Measurements from ENCODE around the gene LDAH.

Gene LDAH

DNA sequence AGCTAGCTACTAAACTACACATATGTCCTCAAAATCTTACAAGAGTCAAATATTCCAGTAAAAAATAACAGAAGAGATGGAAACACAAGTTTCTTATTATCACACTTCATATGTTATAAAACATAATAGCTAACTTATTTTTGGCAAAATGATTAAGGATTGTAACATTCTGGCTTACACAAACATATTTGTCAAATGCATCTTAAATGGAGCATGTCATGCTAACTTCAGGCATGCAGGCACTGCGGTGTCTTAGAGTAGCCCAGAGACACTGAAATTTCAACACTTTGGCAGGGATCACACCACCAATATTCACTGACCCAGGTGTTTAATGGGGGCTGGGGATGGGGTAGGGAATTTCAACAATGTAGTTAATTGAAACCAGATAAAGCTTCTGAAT is 51.6 kb downstream of the LDAH start:
- DNase-seq, result no peak

DNA sequence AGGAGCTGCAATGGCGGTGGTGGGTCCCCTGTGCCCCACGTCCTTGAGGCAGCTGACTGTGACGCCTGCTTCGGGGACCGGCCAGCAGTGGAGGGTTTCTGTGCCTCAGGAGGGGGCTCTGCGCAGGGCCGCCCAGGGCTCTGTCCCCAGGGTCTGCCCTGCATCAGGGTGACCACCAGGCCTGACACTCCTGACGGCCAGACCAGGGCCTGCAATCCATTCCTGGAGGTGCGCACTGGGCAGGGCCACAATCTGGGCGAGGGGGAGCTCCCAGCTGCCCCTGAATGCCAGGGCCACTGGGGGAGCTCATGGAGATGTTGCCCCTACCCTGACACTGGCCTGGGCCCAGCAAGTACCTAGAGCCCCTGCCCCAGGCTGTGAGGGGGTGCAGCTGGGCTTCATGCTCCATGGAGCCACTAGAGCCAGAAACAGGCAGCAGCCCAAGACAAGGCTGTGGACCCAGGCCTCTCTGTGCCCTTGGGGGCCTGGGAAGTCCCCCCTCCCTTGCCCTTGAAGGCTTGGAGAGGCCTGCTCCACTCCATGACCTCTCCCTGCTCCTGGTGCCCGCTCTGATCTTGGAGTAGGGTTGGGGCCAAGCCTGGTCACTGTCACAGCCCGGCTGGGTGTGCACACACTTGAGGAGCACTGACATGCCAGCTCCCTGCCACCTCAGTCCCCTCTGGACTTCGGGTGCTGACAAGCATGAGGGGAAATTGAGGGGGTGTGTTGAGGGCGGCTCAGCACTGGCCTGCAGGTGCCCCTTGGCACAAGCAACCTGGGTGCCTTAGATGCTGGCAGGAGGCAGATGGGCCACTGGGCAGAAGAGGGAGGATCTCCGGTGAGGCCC is 55.9 kb downstream of the LDAH start:
- no peak for DNase-seq

DNA sequence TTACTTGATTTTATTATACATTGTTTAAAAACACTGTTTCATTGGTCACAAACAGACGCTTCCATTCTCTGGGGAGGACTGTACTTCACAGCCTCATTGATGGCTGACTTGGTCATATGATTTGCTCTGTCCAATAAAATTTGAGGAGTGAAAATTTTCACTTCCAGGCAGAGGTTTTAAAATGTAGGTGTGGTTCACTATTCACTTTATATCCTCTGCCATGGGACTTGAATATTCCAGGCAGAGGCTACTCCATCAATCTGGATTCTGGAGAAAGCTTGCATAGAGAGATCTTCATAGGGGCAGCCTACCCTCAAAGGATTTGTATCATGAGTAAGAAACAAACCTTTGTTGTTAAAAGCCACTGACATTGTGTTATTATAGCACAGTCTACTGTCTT is 56.7 kb downstream of the LDAH start:
- no peak for DNase-seq

DNA sequence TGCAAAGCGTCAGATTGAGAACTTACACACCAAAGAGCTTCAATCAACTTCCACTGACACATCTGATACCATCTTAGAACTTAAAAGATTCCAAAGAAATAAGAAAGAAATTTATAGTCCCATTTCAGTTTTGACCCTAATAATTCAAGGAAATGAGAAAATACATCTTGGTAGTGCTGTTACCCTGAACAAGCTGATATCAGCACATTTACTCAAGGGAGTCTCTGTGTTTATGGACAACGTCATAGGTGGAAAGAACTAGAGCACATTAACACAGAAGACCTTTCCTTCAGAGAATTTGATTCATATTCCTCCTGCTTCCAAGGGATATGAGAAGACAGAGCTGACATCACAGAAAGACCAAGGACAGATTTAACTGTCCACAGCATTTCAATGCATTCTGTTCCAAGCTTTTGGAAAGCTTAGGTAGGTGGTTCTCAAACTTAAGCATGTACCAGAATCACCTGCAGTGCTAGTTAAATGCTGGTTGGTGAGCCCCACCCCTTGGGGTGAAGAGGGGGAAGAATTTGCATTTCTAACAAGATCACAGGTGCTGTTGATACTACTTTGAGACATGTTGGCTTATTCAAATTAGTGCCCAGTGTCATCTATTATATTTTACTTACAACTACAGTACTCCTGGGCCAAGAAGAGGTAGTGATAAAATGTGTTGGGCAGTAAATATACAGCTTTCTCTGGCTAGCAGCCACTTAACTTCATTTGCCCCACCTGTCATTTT is 59.8 kb downstream of the LDAH start:
- no peak for DNase-seq

DNA sequence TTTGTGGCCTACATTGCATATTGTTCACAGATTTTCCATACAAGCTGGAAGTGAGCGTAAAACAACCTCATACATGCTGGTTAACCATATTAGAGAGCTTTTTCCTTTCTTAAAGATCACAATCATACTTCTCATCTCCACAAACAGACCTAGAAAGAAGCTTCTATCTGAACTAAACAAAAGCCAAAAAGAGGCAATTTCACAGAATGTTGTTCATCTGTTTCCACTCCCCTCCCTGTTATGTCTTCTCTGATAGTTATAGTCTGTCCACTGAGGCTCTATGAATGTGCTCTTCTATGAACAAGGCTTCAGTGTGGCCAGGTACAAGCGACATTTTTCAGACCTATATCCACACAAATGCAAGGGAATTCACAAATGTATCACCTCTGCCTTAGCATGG is 63.4 kb downstream of the LDAH start:
- DNase-seq, result no peak

DNA sequence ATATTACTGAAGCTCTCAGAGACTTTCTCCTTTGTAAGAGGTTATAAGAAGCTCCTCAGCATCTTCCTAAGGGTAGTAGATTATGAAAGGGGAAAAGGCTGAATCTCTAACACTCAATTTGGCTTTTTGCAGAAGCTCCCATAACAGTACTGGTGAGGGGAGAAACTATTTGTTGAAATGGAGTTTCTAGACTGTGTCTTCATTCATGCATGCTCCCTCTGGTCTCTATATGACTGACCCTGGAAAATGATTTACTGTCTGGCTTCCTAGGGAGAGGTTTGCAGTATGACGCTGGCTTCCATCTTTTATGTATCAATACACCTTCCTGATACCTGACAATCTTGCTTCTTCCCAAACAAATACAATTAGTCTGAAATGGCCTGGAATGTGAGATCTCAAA is 63.9 kb downstream of the LDAH start:
- DNase-seq, result no peak

DNA sequence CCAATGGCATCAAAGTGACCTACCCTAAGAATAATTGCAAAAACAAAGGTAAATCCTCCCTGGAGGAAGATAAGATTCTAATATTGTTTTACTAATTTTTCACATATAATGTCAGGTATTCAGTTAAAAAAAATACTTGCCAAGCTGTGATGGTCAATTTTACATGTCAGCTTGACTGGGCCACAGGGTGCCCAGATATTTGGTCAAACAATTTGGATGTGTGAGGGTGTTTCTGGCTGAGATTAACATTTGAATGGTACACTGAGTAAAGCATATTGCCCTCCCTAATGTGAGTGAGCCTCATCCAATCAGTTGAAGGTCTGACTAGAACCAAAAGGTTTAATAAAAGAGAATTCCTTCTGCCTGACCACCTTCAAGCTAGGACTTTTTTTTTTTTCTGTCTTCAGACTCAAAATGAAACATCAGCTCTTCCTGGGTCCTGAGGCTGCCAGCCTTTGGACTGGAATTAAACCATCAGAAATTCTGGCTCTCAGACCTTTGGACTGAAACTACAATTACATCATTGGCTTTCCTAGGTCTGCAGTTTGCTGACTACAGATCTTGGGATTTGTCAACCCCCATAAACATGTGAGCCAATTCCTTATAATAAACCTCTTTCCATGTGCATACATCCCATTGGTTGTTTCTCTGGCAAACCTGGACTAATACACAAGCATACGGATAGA is 65.4 kb downstream of the LDAH start:
- no peak for DNase-seq

DNA sequence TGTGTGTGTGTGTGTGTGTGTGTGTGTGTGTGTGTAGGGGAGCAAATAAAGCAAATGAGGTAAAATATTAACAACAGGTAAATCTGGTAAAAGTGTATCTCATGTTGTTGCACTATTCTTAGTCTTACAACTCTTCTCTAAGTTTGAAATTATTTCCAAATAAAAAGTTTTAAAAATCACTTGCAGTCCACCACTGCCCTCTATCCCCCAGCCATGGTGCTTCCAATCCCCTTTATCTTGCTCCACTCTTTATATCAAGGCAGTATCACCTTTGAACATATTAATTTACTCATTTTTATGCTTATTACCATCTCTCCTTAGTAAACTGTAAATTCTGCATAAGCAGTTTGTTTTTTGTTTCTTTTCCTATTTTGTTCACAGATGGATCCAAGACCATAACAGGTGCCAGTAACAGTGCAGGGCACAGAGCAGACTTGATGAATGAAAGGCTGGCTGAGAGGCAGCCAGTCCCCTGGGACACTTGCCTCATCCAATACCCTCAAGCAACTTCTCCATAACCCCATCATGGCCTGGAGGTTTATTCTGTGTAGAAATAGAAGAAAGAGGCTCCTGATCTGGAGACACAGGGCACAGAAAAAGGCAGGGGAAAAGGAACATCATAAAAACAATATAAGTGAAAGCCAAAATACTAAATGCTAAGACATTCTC is 67.6 kb downstream of the LDAH start:
- no peak for DNase-seq

DNA sequence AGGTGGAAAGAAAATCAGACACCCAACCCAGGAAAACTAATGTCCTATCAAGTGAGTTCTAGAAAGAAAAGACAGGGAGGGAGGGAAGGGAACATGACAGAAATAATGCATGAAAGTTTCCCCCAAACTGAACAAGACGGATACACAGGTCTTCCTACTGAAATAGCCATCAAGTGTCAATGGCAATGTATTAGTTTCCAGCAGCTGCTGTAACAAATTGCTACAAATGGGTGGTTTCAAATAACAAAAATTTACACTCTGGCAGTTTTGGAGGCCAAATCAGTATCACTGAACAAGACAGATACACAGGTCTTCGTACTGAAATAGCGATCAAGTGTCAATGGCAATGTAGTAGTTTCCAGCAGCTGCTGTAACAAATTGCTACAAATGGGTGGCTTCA is 70.6 kb downstream of the LDAH start:
- no peak for DNase-seq

DNA sequence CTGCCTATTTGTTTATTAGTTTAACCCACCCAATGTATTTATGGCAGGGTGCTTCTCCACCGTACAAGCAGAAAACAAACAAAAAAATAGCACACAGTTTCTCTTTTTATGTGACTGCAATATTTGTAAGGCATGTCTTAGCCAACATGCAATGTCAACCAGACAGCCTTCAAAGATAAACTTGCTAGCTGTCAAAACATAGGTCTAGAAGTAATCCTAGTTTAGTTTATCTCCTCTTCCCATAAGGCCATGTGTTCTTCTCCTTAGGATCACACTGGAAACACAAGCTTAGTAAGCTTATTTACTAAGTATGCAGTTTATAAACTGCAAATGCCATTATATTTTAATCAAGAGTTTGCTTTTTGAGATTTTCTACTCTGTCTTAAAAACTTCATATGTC is 75.6 kb downstream of the LDAH start:
- DNase-seq, result no peak

DNA sequence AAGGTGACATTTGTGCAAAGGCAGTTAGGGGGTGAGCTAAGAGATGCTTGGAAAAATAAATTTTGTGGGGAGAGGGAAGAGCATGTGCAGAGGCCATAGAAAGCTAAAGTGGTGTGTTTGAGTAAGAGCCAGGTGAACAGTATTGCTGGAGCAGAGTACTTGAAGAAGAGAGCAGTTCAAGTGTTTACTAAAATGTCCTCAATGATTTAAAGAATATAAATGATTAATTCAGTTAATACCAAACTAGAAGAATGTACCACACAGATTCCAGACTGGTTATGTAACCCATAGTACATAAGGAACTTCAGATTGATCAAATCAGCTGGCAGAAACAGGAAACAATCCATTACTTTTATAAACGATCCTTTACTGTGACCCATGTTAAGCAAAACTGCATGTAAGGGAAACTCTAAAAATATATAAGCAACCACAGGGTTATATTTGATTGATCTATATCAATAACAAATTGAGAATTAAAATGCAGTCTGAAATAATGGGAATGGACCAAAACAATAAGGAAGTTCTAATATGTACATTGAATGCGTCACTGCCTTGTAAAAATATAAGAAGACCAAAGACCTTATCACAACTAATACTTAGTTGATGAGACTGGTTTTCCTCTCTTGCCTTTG is 76.9 kb downstream of the LDAH start:
- no peak for DNase-seq

DNA sequence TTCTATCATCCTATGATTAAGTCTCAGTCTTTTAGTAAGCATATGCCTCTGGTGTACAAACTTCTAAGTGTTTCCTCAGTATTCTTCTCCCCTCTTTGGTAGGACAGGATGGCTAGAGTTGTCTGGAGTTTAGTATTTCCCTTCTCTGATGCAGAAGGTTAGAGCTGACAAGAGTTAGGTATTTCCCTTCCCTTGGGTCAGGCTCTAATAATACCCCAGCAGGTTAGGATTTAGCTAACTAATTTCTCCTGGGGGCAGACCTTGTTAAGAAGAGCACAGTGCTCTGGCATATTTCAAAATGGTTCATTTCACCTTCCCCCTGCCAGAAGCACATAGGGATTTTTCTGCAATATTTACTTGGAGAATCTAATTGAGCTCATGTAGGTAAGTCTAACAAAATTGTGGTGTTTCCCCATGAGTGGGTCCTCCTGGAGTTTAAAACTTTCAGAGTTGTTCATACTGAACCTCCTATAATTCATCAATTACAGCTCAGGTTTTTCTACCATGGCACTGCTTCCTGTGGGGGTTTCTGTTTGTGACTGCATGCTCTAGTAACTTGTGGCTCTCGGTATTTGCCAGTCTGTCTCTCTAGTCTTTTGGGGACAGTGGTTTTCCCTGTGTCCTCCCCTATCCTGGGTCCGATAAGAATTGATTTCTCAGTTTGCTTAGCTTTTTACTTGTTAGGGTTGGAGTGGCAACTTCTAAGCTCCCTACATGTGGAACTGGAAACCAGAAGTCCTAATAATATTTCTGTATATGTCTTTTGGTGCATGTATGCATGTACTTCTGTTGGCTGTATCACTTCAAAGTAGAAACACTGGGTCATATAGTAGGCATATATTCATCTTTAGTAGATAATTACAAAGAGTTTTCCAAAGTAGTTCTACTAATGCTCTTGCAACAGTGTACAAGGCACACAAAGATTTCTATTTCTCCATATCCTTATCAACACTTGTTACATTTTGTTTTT is 78.2 kb downstream of the LDAH start:
- no peak for DNase-seq

DNA sequence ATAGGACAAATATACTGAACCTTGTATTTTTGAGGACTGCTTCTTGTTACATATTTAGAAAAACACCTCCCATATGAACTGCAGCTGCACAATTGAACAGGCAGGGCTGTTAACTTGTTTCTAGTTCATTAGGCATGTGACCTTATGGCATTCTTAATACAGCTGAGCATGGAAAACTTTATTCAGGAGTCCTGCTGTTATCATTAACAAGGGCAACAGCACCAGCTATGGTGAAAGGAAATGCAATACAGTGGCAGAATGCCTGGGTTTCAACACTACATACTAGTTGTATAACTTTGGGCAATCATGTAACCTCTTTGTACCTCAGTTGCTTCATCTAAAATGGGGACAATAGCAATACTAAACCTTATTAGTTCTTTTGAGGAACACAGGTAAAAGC is 84.1 kb downstream of the LDAH start:
- no peak for DNase-seq

DNA sequence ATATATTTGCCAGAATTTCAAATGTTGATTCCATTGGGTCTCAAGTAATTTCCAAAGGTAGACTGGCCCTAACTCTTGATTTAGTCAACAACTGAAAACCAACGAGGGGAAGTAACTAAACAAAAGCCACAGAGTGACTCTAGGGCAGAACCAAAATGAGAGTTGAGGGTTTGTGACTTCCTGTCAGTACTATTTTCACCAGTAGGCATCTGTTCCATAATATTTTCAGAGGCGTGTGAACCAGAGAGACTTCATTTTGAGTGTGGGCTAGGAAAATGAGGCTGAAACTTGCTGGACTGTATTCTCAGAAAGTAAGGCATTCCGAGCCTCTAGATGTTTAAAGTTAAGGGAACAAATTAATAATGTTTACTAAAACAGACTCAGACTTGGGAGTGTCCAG is 85.4 kb downstream of the LDAH start:
- no peak for DNase-seq

DNA sequence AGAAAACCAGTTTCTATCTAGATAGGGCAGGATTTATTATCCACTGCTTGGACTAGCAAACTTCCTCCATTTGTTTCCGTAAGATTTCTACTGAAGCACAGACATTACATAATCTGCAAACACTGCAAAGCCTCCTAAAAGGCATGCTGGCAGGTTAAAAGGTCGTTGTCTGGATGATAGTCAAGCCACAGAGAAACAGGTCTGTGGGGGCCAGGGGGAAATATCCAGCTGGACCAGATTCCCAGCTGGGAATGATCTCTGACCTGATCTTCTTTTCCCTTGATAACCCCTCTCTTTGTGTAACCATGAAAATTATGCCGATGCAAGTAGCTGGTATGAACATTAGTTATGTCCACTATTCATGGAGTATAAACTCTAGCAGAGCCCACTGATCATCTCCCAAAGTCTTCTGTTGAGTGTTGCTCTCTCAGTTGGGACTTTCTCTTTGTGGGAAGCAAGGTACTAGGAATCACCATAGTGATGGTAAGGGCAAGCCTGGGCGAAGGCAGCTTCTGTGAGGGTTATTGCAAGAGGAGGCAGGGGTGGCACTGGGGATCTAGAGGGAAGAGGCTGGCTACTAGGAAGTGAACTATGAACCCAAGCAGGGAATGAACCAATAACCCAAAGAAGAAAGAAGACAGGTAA is 94.7 kb downstream of the LDAH start:
- DNase-seq, result no peak

DNA sequence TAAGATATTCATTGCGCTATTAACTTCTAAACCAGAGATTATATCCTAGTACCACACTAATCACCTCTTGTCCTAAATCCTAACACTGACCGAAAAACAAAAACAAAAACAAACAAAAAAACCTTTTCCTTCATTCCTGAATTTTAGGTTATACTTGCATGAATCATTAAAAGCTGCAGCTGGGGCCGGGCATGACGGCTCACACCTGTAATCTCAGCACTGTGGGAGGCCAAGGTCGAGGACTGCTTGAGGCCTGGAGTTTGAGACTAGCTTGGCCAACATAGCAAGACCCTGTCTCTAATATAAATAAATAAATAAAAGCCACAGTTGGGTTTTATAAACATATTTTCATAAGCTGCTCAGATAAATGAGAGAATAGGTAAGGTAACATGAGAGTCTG is 96.0 kb downstream of the LDAH start:
- no peak for DNase-seq

DNA sequence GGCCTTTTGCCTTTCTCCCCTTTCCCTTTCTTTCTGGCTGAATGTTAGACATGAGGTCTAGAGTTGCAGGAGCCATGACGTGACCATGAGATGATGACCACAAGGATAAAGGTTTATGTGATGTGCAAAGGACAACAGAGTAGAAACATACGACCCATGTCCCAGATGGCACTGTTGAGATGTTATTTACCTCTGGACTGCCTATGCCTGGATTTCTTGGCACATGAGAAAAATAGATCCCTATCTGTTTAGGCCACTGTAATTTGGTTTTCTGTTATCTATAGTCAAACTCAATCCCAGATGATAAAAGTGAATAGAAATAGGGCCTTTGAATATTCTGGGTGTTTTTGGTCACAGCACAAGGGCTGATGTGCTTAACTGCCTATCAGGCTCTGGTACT is 97.1 kb downstream of the LDAH start:
- no peak for DNase-seq

DNA sequence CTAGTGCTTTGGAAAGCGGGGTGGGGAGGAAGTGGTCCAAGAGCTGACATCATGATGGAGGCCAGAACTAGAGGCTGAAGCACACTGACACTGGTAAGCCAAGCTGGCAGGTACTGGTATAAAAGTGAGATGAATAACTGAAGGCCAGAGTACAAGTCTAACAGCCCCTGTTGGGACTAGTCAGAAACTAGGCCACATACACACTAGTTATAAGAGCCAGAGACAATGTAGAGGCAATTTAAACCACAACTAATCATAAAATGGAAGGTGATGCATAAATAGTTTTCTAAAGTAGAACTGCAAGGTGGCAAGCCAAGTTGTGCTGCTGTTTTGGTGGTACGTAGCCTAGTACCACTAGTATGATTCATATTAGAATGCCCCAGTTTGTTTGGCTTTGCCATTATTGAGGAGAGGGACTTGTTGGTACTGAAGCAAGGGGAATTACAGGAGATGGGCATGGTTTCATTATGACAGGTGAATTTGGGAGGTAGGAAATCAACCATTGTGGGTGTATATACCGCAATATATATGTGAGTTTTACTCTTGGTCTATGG is 98.3 kb downstream of the LDAH start:
- DNase-seq, result no peak

DNA sequence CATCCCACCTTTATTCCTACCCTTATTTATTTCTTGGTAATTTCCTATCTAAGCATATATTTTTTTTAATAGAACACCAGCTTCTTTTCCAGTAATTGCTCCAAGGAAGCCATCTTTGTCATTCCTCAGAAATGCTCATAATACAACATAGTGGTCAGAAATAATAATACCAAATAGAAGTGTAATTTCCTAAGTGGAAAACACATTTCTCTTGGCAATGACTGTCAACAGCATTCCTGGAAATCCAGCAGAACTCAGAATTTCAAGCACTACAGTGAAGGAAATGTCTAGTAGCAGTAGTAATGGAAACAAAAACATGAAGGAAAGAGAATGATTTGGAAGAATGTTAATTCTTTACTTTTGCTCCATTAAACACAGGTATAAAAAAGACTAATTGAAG is 99.4 kb downstream of the LDAH start:
- no peak for DNase-seq

DNA sequence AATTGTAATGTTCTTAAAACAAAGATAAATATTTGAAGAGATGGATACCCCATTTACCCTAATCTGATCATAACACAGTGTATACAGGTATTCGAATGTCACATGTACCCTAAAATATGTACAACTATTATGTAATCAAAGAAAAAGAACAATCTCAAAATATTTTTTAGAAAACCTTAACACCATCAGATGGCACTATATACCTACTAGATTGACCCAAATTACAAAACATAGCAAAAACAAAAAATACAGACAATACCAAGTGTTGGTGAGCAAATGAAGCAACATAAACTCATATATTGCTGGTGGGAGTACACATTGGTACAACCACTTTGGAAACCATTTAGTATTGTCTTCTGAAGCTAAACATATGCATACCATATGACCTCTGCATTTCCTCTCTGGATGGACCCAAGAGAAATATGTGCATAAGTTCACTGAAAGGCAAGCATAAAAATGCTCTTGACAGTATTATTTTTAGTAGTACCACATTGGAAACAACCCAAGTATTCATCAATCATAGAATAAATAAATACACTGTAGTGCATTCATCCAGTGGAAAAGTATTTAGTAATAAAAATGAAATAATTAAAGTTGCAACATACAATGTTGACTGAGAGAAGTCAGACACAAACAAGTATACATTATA is 100.2 kb downstream of the LDAH start:
- no peak for DNase-seq
